Measurements from ENCODE around the gene IGFBP1.

The IGFBP1 gene

DNA sequence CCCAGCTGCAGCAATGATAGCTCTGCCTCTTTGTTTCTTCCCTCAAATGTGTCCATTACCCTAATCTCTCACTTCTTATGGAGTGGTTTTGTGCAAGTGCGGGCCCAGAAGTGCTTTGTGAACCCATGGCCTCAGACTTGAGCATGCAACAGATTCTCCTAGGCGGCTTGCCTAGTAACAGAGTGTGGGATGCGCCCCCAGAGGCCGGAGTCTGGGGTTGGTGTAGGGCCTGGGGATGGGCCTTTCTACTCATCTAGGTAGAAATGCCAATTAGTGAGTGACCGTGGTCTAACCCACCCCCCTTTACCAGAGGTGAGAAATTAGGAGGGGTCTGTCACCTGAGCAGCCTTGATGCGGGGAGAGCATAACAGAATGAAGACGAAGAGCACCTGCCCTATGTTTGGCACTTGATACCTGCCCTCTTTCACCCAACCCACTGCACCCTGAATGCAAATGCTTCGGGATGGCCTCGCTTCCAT is 7.0 kb upstream of the IGFBP1 start:
- H3K4me1 ChIP-seq (ENCODE audit: control insufficient read depth, insufficient read depth, low read depth, low read length), result peaks cover 13% of the 10 kb centered on the region
- H2AK5ac ChIP-seq (ENCODE audit: low read length, severe bottlenecking), result no peak overlapping the region
- no peak for DNase-seq
- H3K14ac ChIP-seq (ENCODE audit: low read length in 2 of 2), result no peak overlapping the region
- no peaks in the 10 kb centered on the region for H3K79me1 ChIP-seq (replicated peaks; ENCODE audit: low read length, poor library complexity, severe bottlenecking)
- H3K18ac ChIP-seq (ENCODE audit: low read depth in 1 of 2, low read length in 2 of 2), result peak overlapping the region; percentile 25 to 51
- no peak overlapping the region for H3K4me3 ChIP-seq (ENCODE audit: insufficient read depth in 1 of 2, low read depth in 1 of 2, low read length in 2 of 2)
- WGBS, result 98% methylated on average over 9 of the region's 9 CpGs
- no peak overlapping the region for H2BK5ac ChIP-seq (ENCODE audit: low read depth, low read length, poor library complexity, severe bottlenecking)
- no peaks in the 10 kb centered on the region for H3K9me3 ChIP-seq (ENCODE audit: control insufficient read depth, low read length)
- H3K27me3 ChIP-seq (ENCODE audit: control insufficient read depth in 1 of 2, insufficient read depth in 1 of 2, low read length in 2 of 2), result no peaks in the 10 kb centered on the region
- H2BK15ac ChIP-seq (ENCODE audit: low read depth, poor library complexity, severe bottlenecking), result no peak overlapping the region
- peak overlapping the region; percentile 40 for H3K9ac ChIP-seq (ENCODE audit: low read length)
- H2BK12ac ChIP-seq (ENCODE audit: low read length in 2 of 2), result peak overlapping the region in 1 of 2 experiments; percentile 24
- no peak overlapping the region for H2AFZ ChIP-seq (ENCODE audit: low read depth, low read length)
- no peak overlapping the region for H3K4ac ChIP-seq (ENCODE audit: low read depth in 1 of 2, low read length in 2 of 2)
- H4K91ac ChIP-seq (ENCODE audit: low read length), result no peak overlapping the region
- no peak overlapping the region for H3K4me2 ChIP-seq (ENCODE audit: low read length, poor library complexity, severe bottlenecking)
- H2BK120ac ChIP-seq (ENCODE audit: low read depth, low read length), result no peak overlapping the region
- H3K27ac ChIP-seq (ENCODE audit: low read length, poor library complexity, severe bottlenecking), result no peak overlapping the region
- H3K36me3 ChIP-seq (ENCODE audit: control insufficient read depth in 1 of 2, insufficient read depth in 2 of 2, low read depth in 1 of 2, low read length in 2 of 2), result no peaks in the 10 kb centered on the region
- H4K8ac ChIP-seq (ENCODE audit: low read length), result no peak overlapping the region
- no peak overlapping the region for H3K23ac ChIP-seq (ENCODE audit: low read length in 2 of 2)

DNA sequence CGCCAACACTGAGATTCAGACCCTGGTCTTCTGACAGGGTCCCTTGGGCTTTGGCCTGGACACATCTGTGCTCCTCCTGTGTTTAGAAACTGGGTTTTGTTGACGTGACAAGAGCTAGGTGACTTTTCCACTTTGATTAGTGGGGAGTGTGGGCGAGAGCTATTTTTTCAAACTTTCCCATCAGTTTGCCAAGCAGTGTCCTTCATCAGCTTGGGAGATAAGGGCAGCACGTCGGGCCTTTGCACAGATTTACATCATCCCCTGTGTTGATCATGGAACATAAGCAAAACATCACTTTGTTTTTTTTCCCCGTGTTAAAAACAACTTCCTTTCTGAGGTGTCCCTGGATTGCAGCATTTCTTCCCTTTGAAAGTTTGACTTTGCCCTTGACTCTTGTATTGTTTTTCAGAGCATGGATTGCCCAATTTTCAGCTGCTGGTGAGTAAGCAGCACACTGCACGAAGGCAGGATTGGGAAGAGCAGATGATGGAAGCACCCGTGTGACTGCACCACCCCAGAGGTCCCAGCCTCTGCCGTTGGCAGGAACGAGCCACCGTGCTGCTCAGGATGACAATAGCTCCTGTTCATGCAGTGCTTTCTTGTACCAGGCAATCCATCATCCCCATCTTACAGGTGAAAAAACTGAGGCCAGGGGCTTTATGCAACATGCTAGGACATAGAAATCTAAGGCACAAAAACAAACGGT is 6.4 kb upstream of the IGFBP1 start:
- no peak overlapping the region for H2BK5ac ChIP-seq (ENCODE audit: low read depth, low read length, poor library complexity, severe bottlenecking)

DNA sequence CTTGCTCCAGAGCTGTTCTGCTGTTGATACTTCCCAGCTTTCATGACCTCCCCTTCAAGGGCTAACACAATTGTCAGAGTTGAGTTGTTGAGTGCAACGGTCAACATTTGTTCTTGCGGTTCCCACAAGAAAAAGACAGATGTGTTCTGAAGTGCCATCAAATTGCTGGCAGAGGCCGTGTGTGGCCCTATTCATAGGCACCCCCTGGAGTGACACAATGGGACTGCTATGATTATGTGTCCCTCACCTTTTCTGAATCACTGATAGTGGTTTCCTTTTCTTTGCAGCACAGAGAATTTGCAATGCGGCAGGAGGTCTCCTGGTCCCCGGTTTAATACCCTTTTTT is 5.8 kb upstream of the IGFBP1 start:
- H2BK5ac ChIP-seq (ENCODE audit: low read depth, low read length, poor library complexity, severe bottlenecking), result no peak overlapping the region
- H3K9ac ChIP-seq (ENCODE audit: low read length), result no peak overlapping the region
- no peaks in the 10 kb centered on the region for H3K36me3 ChIP-seq (ENCODE audit: control insufficient read depth in 1 of 2, insufficient read depth in 2 of 2, low read depth in 1 of 2, low read length in 2 of 2)
- H3K27me3 ChIP-seq (ENCODE audit: control insufficient read depth in 1 of 2, insufficient read depth in 1 of 2, low read length in 2 of 2), result peaks cover 0 to 7% of the 10 kb centered on the region in 2 experiments
- H3K4me3 ChIP-seq (ENCODE audit: insufficient read depth in 1 of 2, low read depth in 1 of 2, low read length in 2 of 2), result no peak overlapping the region
- H3K14ac ChIP-seq (ENCODE audit: low read length in 2 of 2), result no peak overlapping the region
- no peak overlapping the region for H3K4ac ChIP-seq (ENCODE audit: low read depth in 1 of 2, low read length in 2 of 2)
- H2BK15ac ChIP-seq (ENCODE audit: low read depth, poor library complexity, severe bottlenecking), result no peak overlapping the region
- H3K4me2 ChIP-seq (ENCODE audit: low read length, poor library complexity, severe bottlenecking), result no peak overlapping the region
- no peaks in the 10 kb centered on the region for H3K9me3 ChIP-seq (ENCODE audit: control insufficient read depth, low read length)
- no peak overlapping the region for H2BK120ac ChIP-seq (ENCODE audit: low read depth, low read length)
- no peak overlapping the region for H3K27ac ChIP-seq (ENCODE audit: low read length, poor library complexity, severe bottlenecking)
- no peak overlapping the region for H4K8ac ChIP-seq (ENCODE audit: low read length)
- 85% methylated on average over 5 of the region's 5 CpGs for WGBS
- no peak overlapping the region for H2AK5ac ChIP-seq (ENCODE audit: low read length, severe bottlenecking)
- H2AFZ ChIP-seq (ENCODE audit: low read depth, low read length), result no peak overlapping the region
- H4K91ac ChIP-seq (ENCODE audit: low read length), result no peak overlapping the region
- peaks cover 15% of the 10 kb centered on the region for H3K4me1 ChIP-seq (ENCODE audit: control insufficient read depth, insufficient read depth, low read depth, low read length)
- peak overlapping the region; percentile 21 to 47 for H2BK12ac ChIP-seq (ENCODE audit: low read length in 2 of 2)
- H3K18ac ChIP-seq (ENCODE audit: low read depth in 1 of 2, low read length in 2 of 2), result no peak overlapping the region
- DNase-seq, result no peak
- H3K23ac ChIP-seq (ENCODE audit: low read length in 2 of 2), result no peak overlapping the region
- no peaks in the 10 kb centered on the region for H3K79me1 ChIP-seq (replicated peaks; ENCODE audit: low read length, poor library complexity, severe bottlenecking)

More for the DNA sequence above, 6.4 kb upstream of the IGFBP1 start:
- Histone ChIP-seq H3K4me2 (ENCODE audit: low read length, poor library complexity, severe bottlenecking) (no peak overlapping the region), H3K9me3 (ENCODE audit: control insufficient read depth, low read length) (no peaks in the 10 kb centered on the region), H3K23ac (ENCODE audit: low read length in 2 of 2) (no peak overlapping the region), H3K4me3 (ENCODE audit: insufficient read depth in 1 of 2, low read depth in 1 of 2, low read length in 2 of 2) (no peak overlapping the region), H3K4me1 (ENCODE audit: control insufficient read depth, insufficient read depth, low read depth, low read length) (peaks cover 13% of the 10 kb centered on the region), H3K14ac (ENCODE audit: low read length in 2 of 2) (no peak overlapping the region), H2BK15ac (ENCODE audit: low read depth, poor library complexity, severe bottlenecking) (peak overlapping the region; percentile 31), H3K27me3 (ENCODE audit: control insufficient read depth in 1 of 2, insufficient read depth in 1 of 2, low read length in 2 of 2) (peaks cover 0 to 2% of the 10 kb centered on the region in 2 experiments), H4K8ac (ENCODE audit: low read length) (no peak overlapping the region), H3K4ac (ENCODE audit: low read depth in 1 of 2, low read length in 2 of 2) (no peak overlapping the region), H2BK120ac (ENCODE audit: low read depth, low read length) (no peak overlapping the region), H4K91ac (ENCODE audit: low read length) (no peak overlapping the region), H2BK12ac (ENCODE audit: low read length in 2 of 2) (peak overlapping the region in 1 of 2 experiments; percentile 24), H3K27ac (ENCODE audit: low read length, poor library complexity, severe bottlenecking) (no peak overlapping the region), H2AK5ac (ENCODE audit: low read length, severe bottlenecking) (no peak overlapping the region), H3K36me3 (ENCODE audit: control insufficient read depth in 1 of 2, insufficient read depth in 2 of 2, low read depth in 1 of 2, low read length in 2 of 2) (no peaks in the 10 kb centered on the region), H2AFZ (ENCODE audit: low read depth, low read length) (no peak overlapping the region), H3K79me1 (replicated peaks; ENCODE audit: low read length, poor library complexity, severe bottlenecking) (no peaks in the 10 kb centered on the region), H3K18ac (ENCODE audit: low read depth in 1 of 2, low read length in 2 of 2) (peak overlapping the region; percentile 25 to 51), H3K9ac (ENCODE audit: low read length) (peak overlapping the region; percentile 40)
- DNase-seq, result peak; percentile 91
- 73% methylated on average over 12 of the region's 12 CpGs for WGBS

DNA sequence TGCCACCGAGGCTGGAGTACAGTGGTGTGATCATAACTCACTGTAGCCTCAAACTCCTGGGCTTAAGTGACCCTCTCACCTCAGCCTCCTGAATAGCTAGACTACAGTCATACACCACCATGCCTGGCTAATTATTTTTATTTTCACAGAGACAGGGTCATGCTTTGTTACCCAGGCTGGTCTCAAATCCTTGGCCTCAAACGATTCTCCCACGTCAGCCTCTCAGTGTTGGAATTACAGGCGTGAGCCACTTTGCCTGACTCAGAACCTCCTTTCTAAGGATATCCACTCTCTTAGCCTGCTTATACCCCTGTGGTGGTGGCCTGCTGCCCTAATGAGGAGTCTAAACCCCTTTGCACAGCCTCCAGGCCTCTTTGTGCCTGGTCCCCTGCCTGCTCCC is 4.2 kb upstream of the IGFBP1 start:
- no peak overlapping the region for H4K8ac ChIP-seq (ENCODE audit: low read length)
- H2AK5ac ChIP-seq (ENCODE audit: low read length, severe bottlenecking), result peak overlapping the region; percentile 9
- peaks cover 26% of the 10 kb centered on the region for H3K4me1 ChIP-seq (ENCODE audit: control insufficient read depth, insufficient read depth, low read depth, low read length)
- no peaks in the 10 kb centered on the region for H3K36me3 ChIP-seq (ENCODE audit: control insufficient read depth in 1 of 2, insufficient read depth in 2 of 2, low read depth in 1 of 2, low read length in 2 of 2)
- H2BK5ac ChIP-seq (ENCODE audit: low read depth, low read length, poor library complexity, severe bottlenecking), result no peak overlapping the region
- no peaks in the 10 kb centered on the region for H3K9me3 ChIP-seq (ENCODE audit: control insufficient read depth, low read length)
- H4K91ac ChIP-seq (ENCODE audit: low read length), result peak overlapping the region; percentile 43
- no peak overlapping the region for H3K4ac ChIP-seq (ENCODE audit: low read depth in 1 of 2, low read length in 2 of 2)
- no peak overlapping the region for H3K14ac ChIP-seq (ENCODE audit: low read length in 2 of 2)
- no peaks in the 10 kb centered on the region for H3K79me1 ChIP-seq (replicated peaks; ENCODE audit: low read length, poor library complexity, severe bottlenecking)
- no peak overlapping the region for H3K23ac ChIP-seq (ENCODE audit: low read length in 2 of 2)
- H2AFZ ChIP-seq (ENCODE audit: low read depth, low read length), result no peak overlapping the region
- no peak overlapping the region for H3K4me2 ChIP-seq (ENCODE audit: low read length, poor library complexity, severe bottlenecking)
- H2BK120ac ChIP-seq (ENCODE audit: low read depth, low read length), result no peak overlapping the region
- DNase-seq, result no peak
- H2BK15ac ChIP-seq (ENCODE audit: low read depth, poor library complexity, severe bottlenecking), result no peak overlapping the region
- peaks cover 0 to 20% of the 10 kb centered on the region in 2 experiments for H3K27me3 ChIP-seq (ENCODE audit: control insufficient read depth in 1 of 2, insufficient read depth in 1 of 2, low read length in 2 of 2)
- no peak overlapping the region for H3K9ac ChIP-seq (ENCODE audit: low read length)
- no peak overlapping the region for H2BK12ac ChIP-seq (ENCODE audit: low read length in 2 of 2)
- no peak overlapping the region for H3K18ac ChIP-seq (ENCODE audit: low read depth in 1 of 2, low read length in 2 of 2)
- no peak overlapping the region for H3K4me3 ChIP-seq (ENCODE audit: insufficient read depth in 1 of 2, low read depth in 1 of 2, low read length in 2 of 2)
- H3K27ac ChIP-seq (ENCODE audit: low read length, poor library complexity, severe bottlenecking), result no peak overlapping the region
- 97% methylated on average over 4 of the region's 4 CpGs for WGBS
